Measurements from ENCODE around the gene CLCN4. TPM values are rescaled to one million over a fixed set of nuclear protein-coding genes. Genes with fewer than 3 reads are reported as not detected.

Gene CLCN4
- total and polyA plus RNA-seq, 9 donors: 0.36 to 4.2 (median 3.0) TPM

GRCh38 chrX:10198254-10198653, 41.5 kb downstream of the CLCN4 start:
- no peak overlapping the region for H3K27ac ChIP-seq
- WGBS, 3 donors: 68 to 74% (median 73%) methylated on average over 5 of the region's 5 CpGs
- H3K4me3 ChIP-seq: no peak overlapping the region
- H3K27me3 ChIP-seq: no peaks in the 10 kb centered on the region
- intact Hi-C loops (cut with DNase I): loop anchor here in 2 of 4 donors (10.0 kb wide), 1 partner anchor 527 kb away; no protein-coding TSS in a partner anchor
- no peaks in the 10 kb centered on the region for H3K36me3 ChIP-seq
- TF ChIP-seq EP300 (IDR thresholded peaks at IDR 0.05): no peak
- TF ChIP-seq CTCF (IDR thresholded peaks at IDR 0.05): no peak
- no peak for TF ChIP-seq POLR2A (IDR thresholded peaks at IDR 0.05)
- DNase-seq: no peak
- no peaks in the 10 kb centered on the region for H3K9me3 ChIP-seq
- H3K4me1 ChIP-seq (ENCODE audit: insufficient read depth): no peaks in the 10 kb centered on the region

- Histone ChIP-seq H3K9me3 (no peaks in the 10 kb centered on the region), H3K4me3 (no peak overlapping the region), H3K36me3 (no peaks in the 10 kb centered on the region), H3K27me3 (no peaks in the 10 kb centered on the region), H3K27ac (no peak overlapping the region), H3K4me1 (ENCODE audit: insufficient read depth) (no peaks in the 10 kb centered on the region)
- no peak for DNase-seq
- intact Hi-C loops (cut with DNase I): loop anchor here in 2 of 4 donors (10.0 kb wide), 1 partner anchor 526 kb away; no protein-coding TSS in a partner anchor
- 65 to 71% (median 66%) methylated on average over 6 of the region's 6 CpGs for WGBS, 3 donors
- TF ChIP-seq EP300 (IDR thresholded peaks at IDR 0.05): no peak
- no peak for TF ChIP-seq CTCF (IDR thresholded peaks at IDR 0.05)
- TF ChIP-seq POLR2A (IDR thresholded peaks at IDR 0.05): no peak
These were observed 42.4 kb downstream of the CLCN4 start for GRCh38 chrX:10199212-10199611.

GRCh38 chrX:10203617-10204016, 46.8 kb downstream of the CLCN4 start:
- no peak for TF ChIP-seq EP300 (IDR thresholded peaks at IDR 0.05)
- TF ChIP-seq POLR2A (IDR thresholded peaks at IDR 0.05): no peak
- no peak for TF ChIP-seq CTCF (IDR thresholded peaks at IDR 0.05)
- H3K9me3 ChIP-seq: no peaks in the 10 kb centered on the region
- H3K4me3 ChIP-seq: no peak overlapping the region
- no peaks in the 10 kb centered on the region for H3K27me3 ChIP-seq
- no peaks in the 10 kb centered on the region for H3K36me3 ChIP-seq
- WGBS, 3 donors: 54 to 62% (median 58%) methylated on average over 3 of the region's 3 CpGs
- H3K27ac ChIP-seq: no peak overlapping the region
- intact Hi-C loops (cut with DNase I): no loop called here
- no peak for DNase-seq
- H3K4me1 ChIP-seq (ENCODE audit: insufficient read depth): no peaks in the 10 kb centered on the region

GRCh38 chrX:10206317-10206716, 49.5 kb downstream of the CLCN4 start:
- Histone ChIP-seq H3K27me3 (no peaks in the 10 kb centered on the region), H3K9me3 (no peaks in the 10 kb centered on the region), H3K27ac (no peak overlapping the region), H3K36me3 (no peaks in the 10 kb centered on the region), H3K4me3 (no peak overlapping the region), H3K4me1 (ENCODE audit: insufficient read depth) (no peaks in the 10 kb centered on the region)
- WGBS, 3 donors: 62 to 72% (median 71%) methylated on average over 9 of the region's 9 CpGs
- no peak for DNase-seq
- intact Hi-C loops (cut with DNase I): no loop called here
- TF ChIP-seq POLR2A (IDR thresholded peaks at IDR 0.05) (no peak), CTCF (IDR thresholded peaks at IDR 0.05) (no peak), EP300 (IDR thresholded peaks at IDR 0.05) (no peak)

Measured in ovary (tissue), 9 donors.